HL-60/S4 (cell line): ENCODE measurements around the gene TPRA1.

Source experiments
- in situ Hi-C: fragments of 300-500 bp; cut with MboI; formaldehyde crosslinking; loops from 2 replicates; pipeline ENCODE4 v1.14.3; 2022; ENCODE audit warnings: low sequenced_read_pairs

TPRA1 gene

GRCh38 chr3:127568586-127568985 lies 21.9 kb downstream of the TPRA1 start:
- in situ Hi-C loops = no loop called here

- in situ Hi-C loops = no loop called here
Observed at GRCh38 chr3:127566833-127567232, 23.7 kb downstream of the TPRA1 start.

- in situ Hi-C loops = no loop called here
Observed at GRCh38 chr3:127565711-127566110, 24.8 kb downstream of the TPRA1 start.

- in situ Hi-C loops = no loop called here
Observed at GRCh38 chr3:127560051-127560787, 30.3 kb downstream of the TPRA1 start.

- in situ Hi-C loops = no loop called here
Observed at GRCh38 chr3:127556565-127556964, 34.0 kb downstream of the TPRA1 start.

- in situ Hi-C loops = no loop called here
Observed at GRCh38 chr3:127555108-127555507, 35.4 kb downstream of the TPRA1 start.

- in situ Hi-C loops = no loop called here
Observed at GRCh38 chr3:127552038-127552437, 38.5 kb downstream of the TPRA1 start.

GRCh38 chr3:127551178-127551577 lies 39.4 kb downstream of the TPRA1 start:
- in situ Hi-C loops = no loop called here

- in situ Hi-C loops = no loop called here
Observed at GRCh38 chr3:127550468-127551157, 39.9 kb downstream of the TPRA1 start.

GRCh38 chr3:127549826-127550467 lies 40.6 kb downstream of the TPRA1 start:
- in situ Hi-C loops = no loop called here

- in situ Hi-C loops = no loop called here
Observed at GRCh38 chr3:127547761-127548605, 42.5 kb downstream of the TPRA1 start.

- in situ Hi-C loops = no loop called here
Observed at GRCh38 chr3:127546970-127547733, 43.4 kb downstream of the TPRA1 start.

- in situ Hi-C loops = no loop called here
Observed at GRCh38 chr3:127546554-127546953, 44.0 kb downstream of the TPRA1 start.

- in situ Hi-C loops = no loop called here
Observed at GRCh38 chr3:127545711-127546457, 44.6 kb downstream of the TPRA1 start.

GRCh38 chr3:127545216-127545615 lies 45.3 kb downstream of the TPRA1 start:
- in situ Hi-C loops = no loop called here

- in situ Hi-C loops = no loop called here
Observed at GRCh38 chr3:127544803-127545201, 45.7 kb downstream of the TPRA1 start.

GRCh38 chr3:127544192-127544802 lies 46.2 kb downstream of the TPRA1 start:
- in situ Hi-C loops = no loop called here

- in situ Hi-C loops = no loop called here
Observed at GRCh38 chr3:127543441-127543840, 47.1 kb downstream of the TPRA1 start.

- in situ Hi-C loops = no loop called here
Observed at GRCh38 chr3:127542441-127542952, 48.0 kb downstream of the TPRA1 start.
